GM19043 (cell line): ENCODE measurements around the gene VAMP5.
A peak's percentile ranks its signal among the peaks of the same experiment; 100 is the strongest.
"Not testable (repeated sequence)": the region's sequence is repeated elsewhere in the genome, so short reads cannot be mapped to it uniquely, and the experiment has no call there.

Experiments used
- ATAC-seq: cut with Tn5 transposase; IDR thresholded peaks from one replicate; pipeline ENCODE4 v1.9.1; 2021; ENCODE audit warnings: low read depth; ENCODE audit not compliant: unreplicated experiment

Gene VAMP5

GRCh38 chr2:85599468-85600234, 15.4 kb downstream of the VAMP5 start:
- ATAC-seq: no peak

GRCh38 chr2:85600235-85600575, 16.0 kb downstream of the VAMP5 start:
- ATAC-seq: no peak

- ATAC-seq: no peak
These were observed 16.9 kb downstream of the VAMP5 start for GRCh38 chr2:85600951-85601770.

GRCh38 chr2:85601771-85602475, 17.7 kb downstream of the VAMP5 start:
- peak; percentile 24 for ATAC-seq

GRCh38 chr2:85602476-85603234, 18.4 kb downstream of the VAMP5 start, which contains the start of gene TMEM150A:
TMEM150A (minus strand) TSS chr2:85602698; CDS start chr2:85601948, 750 bp downstream.
- ATAC-seq: peak; percentile 96

- not testable (repeated sequence) for ATAC-seq
These were observed 19.9 kb downstream of the VAMP5 start for GRCh38 chr2:85604133-85604444.

- ATAC-seq: no peak
These were observed 20.5 kb downstream of the VAMP5 start for GRCh38 chr2:85604568-85605339.

GRCh38 chr2:85605406-85606115, 21.3 kb downstream of the VAMP5 start:
- ATAC-seq: no peak

GRCh38 chr2:85606116-85606455, 21.9 kb downstream of the VAMP5 start:
- no peak for ATAC-seq

GRCh38 chr2:85607268-85608215, 23.3 kb downstream of the VAMP5 start:
- ATAC-seq: no peak

GRCh38 chr2:85611217-85611704, 27.0 kb downstream of the VAMP5 start:
- no peak for ATAC-seq

- peak; percentile 75 for ATAC-seq
These were observed 27.7 kb downstream of the VAMP5 start, which contains the start of gene C2orf68 for GRCh38 chr2:85611705-85612587. C2orf68 (minus strand) TSS chr2:85612066; CDS start chr2:85611984, 82 bp downstream.

GRCh38 chr2:85613717-85614515, 29.7 kb downstream of the VAMP5 start:
- no peak for ATAC-seq

- not testable (repeated sequence) for ATAC-seq
These were observed 30.5 kb downstream of the VAMP5 start for GRCh38 chr2:85614757-85615156.

- ATAC-seq: no peak
These were observed 31.1 kb downstream of the VAMP5 start for GRCh38 chr2:85615413-85615728.

- not testable (repeated sequence) for ATAC-seq
These were observed 33.5 kb downstream of the VAMP5 start for GRCh38 chr2:85617723-85618122.
